Muscle layer of duodenum (tissue), 2 donors: ENCODE data around the gene ADCY1.

Source experiments
- H3K27ac ChIP-seq: one replicate; pipeline ENCODE4 v1.7.0; 2013; ENCODE audit warnings: mild to moderate bottlenecking, low read length
- H3K27me3 ChIP-seq: one replicate; pipeline ENCODE4 v1.7.0; 2013; ENCODE audit warnings: low read depth, mild to moderate bottlenecking, control low read depth, low read length
- H3K36me3 ChIP-seq, 2 donors: one replicate each; pipeline ENCODE4 v1.7.0; 2013; ENCODE audit warnings: low read length in 2 of 2, control low read depth in 1 of 2, mild to moderate bottlenecking in 1 of 2; ENCODE audit not compliant: insufficient read depth in 2 of 2, control insufficient read depth in 1 of 2
- H3K4me1 ChIP-seq, 2 donors: one replicate each; pipeline ENCODE4 v1.7.0; 2013; ENCODE audit warnings: low read length in 2 of 2, mild to moderate bottlenecking in 2 of 2, control low read depth in 1 of 2, moderate library complexity in 1 of 2; ENCODE audit not compliant: insufficient read depth in 2 of 2, control insufficient read depth in 1 of 2
- H3K4me3 ChIP-seq, 2 donors: one replicate each; pipeline ENCODE4 v1.7.0; 2013; ENCODE audit warnings: low read length in 2 of 2, low read depth in 1 of 2, mild to moderate bottlenecking in 1 of 2
- H3K9me3 ChIP-seq, 2 donors: one replicate each; pipeline ENCODE4 v1.7.0; 2013; ENCODE audit warnings: low read length in 2 of 2, control low read depth in 1 of 2, mild to moderate bottlenecking in 1 of 2; ENCODE audit not compliant: control insufficient read depth in 1 of 2
- donor health status: healthy.

ADCY1 gene

DNA sequence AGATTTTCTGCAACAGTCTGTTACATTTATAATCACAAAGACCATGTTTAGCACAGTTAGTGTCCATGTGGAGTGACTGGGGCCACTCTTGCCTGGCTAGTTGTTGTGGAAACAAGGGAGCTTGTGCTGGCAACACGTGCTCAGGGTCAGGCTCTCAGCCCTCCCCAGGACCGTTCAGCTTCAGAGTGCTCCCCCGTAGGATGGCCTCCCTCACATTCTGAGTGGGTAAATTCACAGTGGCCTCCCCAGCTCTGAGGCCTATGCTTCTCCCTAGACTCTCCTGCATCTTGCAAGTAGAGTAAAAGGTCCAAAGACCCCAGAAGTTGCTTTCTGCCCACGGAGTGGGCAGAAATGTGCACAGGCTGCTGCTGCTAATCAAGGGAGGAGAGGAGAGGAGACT, 122.3 kb downstream of the ADCY1 start:
- Histone ChIP-seq H3K27ac (no peak overlapping the region), H3K4me1 (no peaks in the 10 kb centered on the region), H3K36me3 (no peaks in the 10 kb centered on the region)

DNA sequence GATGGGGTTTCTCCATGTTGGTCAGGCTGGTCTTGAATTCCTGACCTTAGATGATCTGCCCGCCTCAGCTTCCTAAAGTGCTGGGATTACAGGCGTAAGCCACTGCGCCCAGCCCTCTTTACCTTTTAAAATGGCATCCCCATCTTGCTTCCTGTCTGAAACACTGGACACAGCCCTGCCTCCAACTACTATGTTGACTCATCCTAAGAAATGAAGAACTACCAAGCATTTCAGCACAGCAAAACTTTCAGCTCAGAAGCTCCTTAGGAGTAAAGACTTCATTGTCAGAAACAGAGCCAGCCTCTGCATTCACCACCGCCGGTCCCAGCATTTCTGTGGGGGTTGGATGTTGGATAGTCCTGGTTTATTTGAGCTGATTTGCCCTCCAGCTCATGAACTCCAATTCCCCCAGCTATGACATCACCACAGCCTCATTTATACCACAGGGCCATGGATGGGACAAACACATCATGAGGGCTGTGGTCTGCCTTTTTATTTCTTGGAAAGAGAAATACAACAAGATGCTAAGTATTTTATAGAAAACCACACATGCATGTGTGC, 123.5 kb downstream of the ADCY1 start:
- Histone ChIP-seq H3K27me3 (no peaks in the 10 kb centered on the region), H3K36me3 (no peaks in the 10 kb centered on the region), H3K4me1 (no peaks in the 10 kb centered on the region), H3K9me3 (no peaks in the 10 kb centered on the region), H3K4me3 (no peak overlapping the region), H3K27ac (no peak overlapping the region)

More for the DNA sequence above, 122.3 kb downstream of the ADCY1 start:
- Histone ChIP-seq H3K27me3 (no peaks in the 10 kb centered on the region), H3K9me3 (no peaks in the 10 kb centered on the region), H3K4me3 (no peak overlapping the region)

DNA sequence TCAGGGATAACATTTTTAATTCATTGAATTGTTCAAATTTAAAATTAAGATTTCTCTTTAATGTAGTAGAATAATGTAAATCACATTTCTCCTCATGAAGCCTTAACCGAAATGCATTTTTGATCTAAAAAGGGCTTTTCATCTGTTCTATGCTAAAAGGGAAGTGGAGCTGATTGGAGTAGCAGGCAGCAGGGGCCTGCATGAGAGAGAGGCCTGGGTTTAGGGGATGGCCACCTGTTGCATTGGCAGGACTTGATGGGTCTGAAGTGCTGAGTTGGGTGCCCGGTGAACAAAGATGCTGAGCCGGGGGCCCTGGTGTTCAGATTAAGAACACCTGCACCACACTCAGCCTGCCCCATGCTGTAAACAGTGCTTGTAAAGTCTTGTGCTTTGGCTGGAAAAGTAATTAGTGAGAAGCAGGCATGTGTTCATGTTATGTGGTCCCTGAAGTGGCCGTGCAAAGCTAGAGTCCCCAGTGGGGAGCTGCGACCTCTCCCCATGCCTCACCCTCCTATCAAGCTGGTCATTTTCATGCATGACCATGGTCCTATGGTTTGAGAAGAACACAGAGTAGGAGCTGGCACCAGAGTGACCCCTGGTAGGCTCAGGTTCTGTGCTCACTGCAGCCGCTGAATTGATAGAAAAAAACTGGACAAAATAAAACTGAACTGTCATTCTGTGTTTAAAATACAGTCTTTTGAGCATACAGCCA, 124.3 kb downstream of the ADCY1 start:
- no peaks in the 10 kb centered on the region for H3K27me3 ChIP-seq
- H3K27ac ChIP-seq = no peak overlapping the region
- no peaks in the 10 kb centered on the region for H3K36me3 ChIP-seq
- H3K4me1 ChIP-seq = no peaks in the 10 kb centered on the region
- no peaks in the 10 kb centered on the region for H3K9me3 ChIP-seq
- H3K4me3 ChIP-seq = no peak overlapping the region

DNA sequence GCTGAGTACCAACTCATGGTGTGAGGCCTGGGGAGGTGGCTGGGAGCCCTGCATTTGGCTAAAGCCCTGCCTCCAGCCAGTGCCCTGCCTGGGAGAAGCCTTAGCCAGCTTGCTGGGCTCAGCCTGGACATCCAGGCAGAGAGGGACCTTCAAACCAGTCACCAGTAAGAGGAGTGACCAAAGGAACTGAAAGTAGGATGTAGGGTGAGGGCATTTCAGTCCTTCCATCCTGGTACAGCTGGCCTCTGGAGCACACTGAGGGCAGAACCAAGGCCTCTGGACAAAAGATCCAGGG, 124.8 kb downstream of the ADCY1 start:
- no peak overlapping the region for H3K27ac ChIP-seq
- no peaks in the 10 kb centered on the region for H3K4me1 ChIP-seq
- no peaks in the 10 kb centered on the region for H3K36me3 ChIP-seq
- no peaks in the 10 kb centered on the region for H3K27me3 ChIP-seq
- H3K9me3 ChIP-seq = no peaks in the 10 kb centered on the region
- H3K4me3 ChIP-seq = no peak overlapping the region

DNA sequence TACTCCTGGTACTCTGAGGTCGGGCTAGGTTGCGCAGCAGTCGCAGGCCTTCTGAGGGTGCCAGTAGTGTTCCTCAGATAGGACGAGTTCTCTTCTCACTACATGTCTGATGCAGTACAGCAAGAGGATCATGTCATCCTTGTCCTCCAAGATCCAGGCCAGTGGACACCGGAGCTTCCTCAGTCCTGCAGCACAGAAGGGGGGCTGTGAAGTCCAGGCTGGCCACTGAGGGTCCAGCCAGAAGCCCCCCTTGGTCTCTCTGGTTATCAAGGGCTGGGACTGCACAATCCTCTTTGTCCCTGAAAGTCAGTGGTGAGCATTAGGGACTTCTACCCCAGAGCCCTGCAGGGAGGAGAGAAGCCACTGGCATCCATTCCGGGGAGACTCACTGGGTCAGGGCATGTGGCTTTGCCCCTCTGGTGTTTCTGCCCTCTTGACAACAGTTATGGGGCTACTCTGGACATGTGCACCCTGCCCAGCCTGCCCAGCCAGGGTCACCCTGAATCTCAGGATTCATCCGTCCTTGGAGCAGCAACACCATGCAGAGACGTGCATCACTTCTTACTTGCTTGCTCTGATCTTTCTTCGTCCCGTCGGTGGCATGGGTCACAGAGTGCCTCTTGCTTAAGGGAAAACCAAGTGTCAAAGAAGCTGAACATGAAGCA, 125.7 kb downstream of the ADCY1 start:
- Histone ChIP-seq H3K27me3 (no peaks in the 10 kb centered on the region), H3K4me1 (no peaks in the 10 kb centered on the region), H3K9me3 (no peaks in the 10 kb centered on the region), H3K36me3 (no peaks in the 10 kb centered on the region), H3K27ac (no peak overlapping the region), H3K4me3 (no peak overlapping the region)

DNA sequence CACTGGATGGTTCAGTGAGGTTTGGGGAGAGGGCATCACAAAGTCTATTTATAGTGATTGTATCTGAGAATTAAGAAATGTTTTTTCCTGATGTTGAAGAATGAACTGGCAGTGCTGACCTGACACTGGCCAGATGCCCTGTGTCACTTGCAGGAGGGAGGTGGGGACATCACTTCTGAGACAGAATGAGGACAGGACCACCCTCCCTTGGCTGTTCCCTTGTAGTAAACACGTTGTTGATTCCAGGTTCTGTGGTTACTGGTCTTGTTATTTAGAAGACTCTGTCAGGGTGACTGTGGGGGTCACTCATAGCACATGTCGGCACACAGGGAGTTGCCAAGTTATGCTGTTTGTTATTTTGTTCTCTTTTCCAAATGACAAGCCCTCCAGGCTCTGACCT, 126.4 kb downstream of the ADCY1 start:
- Histone ChIP-seq H3K4me3 (no peak overlapping the region), H3K4me1 (no peaks in the 10 kb centered on the region), H3K36me3 (no peaks in the 10 kb centered on the region), H3K27ac (no peak overlapping the region), H3K9me3 (no peaks in the 10 kb centered on the region), H3K27me3 (no peaks in the 10 kb centered on the region)

DNA sequence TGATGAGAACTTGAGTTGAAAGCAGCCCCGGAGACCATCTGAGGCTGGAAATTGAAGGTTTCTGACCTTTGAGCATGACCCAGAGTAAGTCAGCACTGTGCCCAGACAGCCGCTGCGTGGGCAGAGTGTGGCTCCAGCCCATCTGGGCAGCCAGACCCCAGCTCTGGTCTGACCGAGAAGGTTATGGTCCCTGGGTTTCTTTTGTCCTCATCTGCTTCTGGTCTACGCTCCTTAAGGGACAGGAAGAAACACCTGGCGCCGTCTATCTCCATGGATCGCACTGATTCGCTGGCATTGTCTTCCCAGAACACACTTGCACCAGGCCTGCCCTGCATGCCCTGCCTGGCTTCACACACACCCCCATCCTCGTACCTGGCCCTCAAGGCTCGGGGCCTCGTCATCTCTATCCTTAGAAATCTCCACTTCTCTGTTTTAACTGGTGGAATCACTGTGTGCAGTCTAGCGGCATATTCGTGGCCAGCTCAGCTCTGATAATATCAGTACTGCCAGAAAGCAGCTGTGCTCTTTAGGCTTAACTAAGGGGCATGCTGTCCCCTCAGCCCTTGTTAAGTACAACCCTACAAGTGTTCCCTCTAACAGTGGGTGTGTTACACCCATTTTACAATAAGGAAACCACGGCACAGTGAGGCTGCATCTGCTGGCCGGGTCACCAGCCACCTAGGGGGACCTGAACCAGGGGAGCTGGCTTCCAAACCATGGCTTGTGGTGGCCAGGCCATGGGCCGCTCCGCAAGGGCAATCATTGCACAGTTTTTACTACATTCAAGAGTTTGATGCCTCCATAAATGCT, 127.7 kb downstream of the ADCY1 start:
- Histone ChIP-seq H3K27me3 (no peaks in the 10 kb centered on the region), H3K4me1 (no peaks in the 10 kb centered on the region), H3K9me3 (no peaks in the 10 kb centered on the region), H3K4me3 (no peak overlapping the region), H3K36me3 (no peaks in the 10 kb centered on the region), H3K27ac (no peak overlapping the region)

DNA sequence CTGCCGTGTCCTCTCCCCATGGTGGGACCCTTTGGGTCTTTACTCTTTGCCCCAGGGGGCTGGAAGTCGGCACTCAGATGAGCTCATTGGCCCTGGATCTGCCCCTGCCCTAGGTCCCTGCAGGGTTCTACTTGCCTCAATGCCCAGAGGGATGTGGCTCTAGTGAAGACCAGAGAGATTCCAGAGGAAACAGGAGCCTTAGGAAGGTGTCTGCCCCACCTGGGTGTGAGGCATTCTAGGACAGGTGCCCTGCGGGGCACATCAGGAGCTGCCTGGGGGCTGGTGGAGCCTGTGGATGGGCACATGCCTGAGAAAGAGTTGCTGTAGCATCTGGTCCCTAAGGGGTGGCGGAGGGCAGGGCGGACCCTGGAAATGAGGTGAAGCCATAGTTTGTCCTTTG, 128.6 kb downstream of the ADCY1 start:
- Histone ChIP-seq H3K4me1 (no peaks in the 10 kb centered on the region), H3K27ac (no peak overlapping the region), H3K4me3 (no peak overlapping the region), H3K9me3 (no peaks in the 10 kb centered on the region), H3K36me3 (no peaks in the 10 kb centered on the region), H3K27me3 (no peaks in the 10 kb centered on the region)

DNA sequence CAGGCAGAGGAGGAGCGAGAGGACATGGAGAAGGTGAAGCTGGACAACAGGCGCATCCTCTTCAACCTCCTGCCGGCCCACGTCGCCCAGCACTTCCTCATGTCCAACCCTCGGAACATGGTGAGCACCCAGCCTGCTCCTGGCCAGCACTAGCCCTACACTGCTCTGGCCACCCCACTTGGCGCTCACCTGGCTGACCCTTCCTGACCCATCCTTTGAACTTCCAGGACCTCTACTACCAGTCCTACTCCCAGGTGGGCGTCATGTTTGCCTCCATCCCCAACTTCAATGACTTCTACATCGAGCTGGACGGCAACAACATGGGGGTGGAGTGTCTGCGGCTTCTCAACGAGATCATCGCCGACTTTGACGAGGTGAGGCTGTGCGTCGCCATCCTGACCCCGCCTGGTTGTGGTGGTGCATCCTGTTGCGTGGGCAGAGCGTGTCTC, 129.2 kb downstream of the ADCY1 start:
- Histone ChIP-seq H3K4me1 (no peaks in the 10 kb centered on the region), H3K27me3 (no peaks in the 10 kb centered on the region), H3K27ac (no peak overlapping the region), H3K4me3 (no peak overlapping the region), H3K9me3 (no peaks in the 10 kb centered on the region), H3K36me3 (no peaks in the 10 kb centered on the region)

DNA sequence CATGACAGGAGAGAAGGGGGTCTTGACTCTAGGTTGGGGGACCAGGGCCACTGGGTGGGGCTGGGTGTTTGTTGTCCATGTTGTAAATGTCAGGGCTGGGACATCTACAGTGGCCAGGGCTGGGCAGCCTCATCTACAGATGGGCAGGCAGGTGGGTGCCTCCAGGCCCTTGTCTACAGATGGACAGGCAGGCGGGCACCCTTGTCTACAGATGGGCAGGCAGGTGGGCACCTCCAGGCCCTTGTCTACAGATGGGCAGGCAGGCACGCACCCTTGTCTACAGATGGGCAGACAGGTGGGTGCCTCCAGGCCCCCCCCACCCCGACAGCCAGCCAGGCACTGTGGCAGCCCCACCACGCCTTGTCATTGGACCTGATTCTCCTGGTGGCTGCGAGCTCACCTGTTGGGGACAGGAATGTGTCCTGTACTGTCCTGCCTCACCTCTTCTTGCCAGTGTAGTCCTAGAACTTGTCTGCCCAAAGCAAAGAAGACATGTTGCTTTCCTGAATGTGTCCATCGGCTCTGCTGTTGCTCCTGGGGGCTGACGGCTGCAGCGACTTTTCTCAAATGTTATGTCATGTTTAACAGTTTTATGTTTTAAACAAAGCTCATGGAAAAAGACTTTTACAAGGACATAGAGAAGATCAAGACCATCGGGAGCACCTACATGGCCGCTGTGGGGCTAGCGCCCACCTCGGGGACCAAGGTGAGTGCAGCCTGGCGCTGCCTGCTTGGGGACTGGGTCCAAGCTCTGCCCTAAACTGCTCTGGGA, 129.9 kb downstream of the ADCY1 start:
- Histone ChIP-seq H3K27ac (no peak overlapping the region), H3K4me1 (no peaks in the 10 kb centered on the region), H3K27me3 (no peaks in the 10 kb centered on the region), H3K4me3 (no peak overlapping the region), H3K36me3 (no peaks in the 10 kb centered on the region), H3K9me3 (no peaks in the 10 kb centered on the region)

DNA sequence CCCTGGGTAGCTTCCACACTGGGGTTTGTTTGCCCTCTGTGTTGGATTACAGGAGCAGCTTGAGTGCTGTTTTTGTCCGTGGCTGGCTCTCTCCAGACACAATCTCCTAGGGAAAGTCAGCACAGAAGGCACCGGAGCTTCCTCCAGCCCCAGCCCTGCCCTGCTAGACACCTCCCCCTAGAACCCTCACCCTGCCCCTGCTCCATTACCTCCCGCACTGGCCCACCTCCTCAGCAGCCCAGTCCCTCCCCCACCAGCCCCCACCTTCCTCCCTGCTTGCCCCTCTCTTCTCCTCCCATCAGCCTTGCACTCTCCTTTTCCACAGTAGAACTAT, 130.5 kb downstream of the ADCY1 start:
- H3K4me3 ChIP-seq = no peak overlapping the region
- no peaks in the 10 kb centered on the region for H3K4me1 ChIP-seq
- H3K9me3 ChIP-seq = no peaks in the 10 kb centered on the region
- no peaks in the 10 kb centered on the region for H3K36me3 ChIP-seq
- no peak overlapping the region for H3K27ac ChIP-seq
- no peaks in the 10 kb centered on the region for H3K27me3 ChIP-seq
